ENCODE results near the gene TMPRSS13. TPM values are rescaled to one million over a fixed set of nuclear protein-coding genes. Genes with fewer than 3 reads are reported as not detected.

The TMPRSS13 gene
- total RNA-seq, 2 experiments from 2014 or later = 0.79 to 1.1 TPM

DNA sequence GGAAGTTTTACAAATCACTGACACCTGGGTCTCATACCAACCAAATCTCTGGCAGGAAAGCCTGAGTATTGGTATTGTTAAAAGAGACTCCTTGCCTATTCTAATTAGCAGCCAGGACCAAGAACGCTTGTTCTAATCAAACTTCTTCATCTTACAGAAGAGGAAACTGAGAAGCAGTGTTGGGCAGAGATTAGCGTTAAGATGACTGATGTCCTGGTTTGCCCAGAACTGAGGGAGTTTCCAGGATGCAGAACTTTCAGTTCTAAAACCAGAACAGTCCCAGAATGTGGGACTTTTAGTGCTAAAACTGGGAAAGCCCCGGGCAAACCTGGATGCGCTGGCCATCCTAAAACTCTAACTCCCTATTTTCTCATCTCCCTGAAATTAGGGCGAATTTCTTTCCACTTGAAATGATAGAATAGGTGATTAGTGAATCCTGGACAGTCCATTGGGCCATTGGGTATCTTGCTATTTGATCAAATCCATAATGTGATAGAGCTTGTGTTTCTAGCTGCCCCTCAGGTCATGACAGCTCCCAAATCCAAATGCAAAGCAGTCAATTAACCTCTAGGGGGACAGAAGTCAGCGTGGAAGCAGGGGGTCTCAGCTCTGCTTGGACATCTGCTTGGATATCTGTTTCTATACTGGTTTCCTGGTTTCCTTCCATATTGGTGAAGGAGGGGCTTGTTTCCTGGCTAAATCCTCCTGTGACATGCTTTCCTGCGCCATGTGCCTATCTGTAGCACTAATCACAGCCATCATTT is 16.0 kb upstream of the TMPRSS13 start:
- H3K9me3 ChIP-seq (ENCODE audit: low read length) = peaks cover 9% of the 10 kb centered on the region; the same call in 1 of the 2 replicates
- no peaks in the 10 kb centered on the region for H4K20me1 ChIP-seq (ENCODE audit: insufficient read depth, low read length)
- H3K36me3 ChIP-seq (ENCODE audit: insufficient read depth, low read length) = no peaks in the 10 kb centered on the region
- no peak overlapping the region for H3K27ac ChIP-seq (ENCODE audit: low read depth, low read length, poor library complexity, severe bottlenecking)
- H3K79me2 ChIP-seq (ENCODE audit: insufficient read depth, low read depth, low read length) = no peaks in the 10 kb centered on the region
- H2AFZ ChIP-seq (ENCODE audit: low read length) = no peak overlapping the region
- H3K4me3 ChIP-seq (ENCODE audit: low read depth, low read length, poor library complexity, severe bottlenecking) = no peak overlapping the region
- no TSS peak for BruUV-seq (replicated peaks)
- H3K9me2 ChIP-seq (ENCODE audit: insufficient read depth, low read length) = no peaks in the 10 kb centered on the region
- H3K4me2 ChIP-seq (ENCODE audit: low read length) = no peak overlapping the region
- no peak for DNase-seq (ENCODE audit: low spot score)
- H3K4me1 ChIP-seq (ENCODE audit: insufficient read depth, low read length, poor library complexity, severe bottlenecking) = peaks cover 6% of the 10 kb centered on the region
- intact Hi-C loops (cut with micrococcal nuclease; ENCODE audit: unreplicated experiment) = loop anchor here (10.0 kb wide), 1 partner anchor 130 kb away; no protein-coding TSS in a partner anchor
- CTCF ChIA-PET (ENCODE audit: unreplicated experiment) = no interaction called here
- no peak for TF ChIP-seq EZH2phosphoT487 (IDR thresholded peaks at IDR 0.05; ENCODE audit: borderline replicate concordance, low read depth, low read length)
- TF ChIP-seq, protein P1, sequence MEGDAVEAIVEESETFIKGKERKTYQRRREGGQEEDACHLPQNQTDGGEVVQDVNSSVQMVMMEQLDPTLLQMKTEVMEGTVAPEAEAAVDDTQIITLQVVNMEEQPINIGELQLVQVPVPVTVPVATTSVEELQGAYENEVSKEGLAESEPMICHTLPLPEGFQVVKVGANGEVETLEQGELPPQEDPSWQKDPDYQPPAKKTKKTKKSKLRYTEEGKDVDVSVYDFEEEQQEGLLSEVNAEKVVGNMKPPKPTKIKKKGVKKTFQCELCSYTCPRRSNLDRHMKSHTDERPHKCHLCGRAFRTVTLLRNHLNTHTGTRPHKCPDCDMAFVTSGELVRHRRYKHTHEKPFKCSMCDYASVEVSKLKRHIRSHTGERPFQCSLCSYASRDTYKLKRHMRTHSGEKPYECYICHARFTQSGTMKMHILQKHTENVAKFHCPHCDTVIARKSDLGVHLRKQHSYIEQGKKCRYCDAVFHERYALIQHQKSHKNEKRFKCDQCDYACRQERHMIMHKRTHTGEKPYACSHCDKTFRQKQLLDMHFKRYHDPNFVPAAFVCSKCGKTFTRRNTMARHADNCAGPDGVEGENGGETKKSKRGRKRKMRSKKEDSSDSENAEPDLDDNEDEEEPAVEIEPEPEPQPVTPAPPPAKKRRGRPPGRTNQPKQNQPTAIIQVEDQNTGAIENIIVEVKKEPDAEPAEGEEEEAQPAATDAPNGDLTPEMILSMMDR (conservative IDR thresholded peaks at IDR 0.05; ENCODE audit: low read length) = peak; percentile 62
- POLR2A ChIA-PET = interaction anchor here (0.6 to 1.0 kb wide), 2 partner anchors 18 to 110 kb away, joined by 3 to 6 read pairs; no protein-coding TSS in a partner anchor

DNA sequence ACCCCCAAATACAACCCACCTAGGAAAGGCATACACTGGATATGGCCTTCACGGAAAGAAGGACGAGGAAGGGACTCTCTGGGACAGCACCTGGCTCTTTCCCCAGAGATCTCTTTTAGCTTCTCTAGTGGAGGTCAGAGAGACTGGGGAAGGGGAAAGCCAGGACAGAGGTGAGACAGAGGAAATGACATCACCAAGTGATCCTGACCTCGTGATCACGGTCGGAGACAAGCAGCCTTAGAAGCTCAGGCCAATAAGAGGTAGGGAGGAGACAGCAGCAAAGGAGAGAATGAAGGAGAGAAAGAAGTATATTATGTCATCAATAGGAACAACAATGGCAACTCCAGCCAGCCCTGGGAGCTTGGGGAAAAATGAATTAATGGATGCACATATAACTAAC is 15.4 kb upstream of the TMPRSS13 start:
- H3K4me3 ChIP-seq (ENCODE audit: low read depth, low read length, poor library complexity, severe bottlenecking) = no peak overlapping the region
- H3K9me2 ChIP-seq (ENCODE audit: insufficient read depth, low read length) = no peaks in the 10 kb centered on the region
- H3K4me2 ChIP-seq (ENCODE audit: low read length) = no peak overlapping the region
- peaks cover 9% of the 10 kb centered on the region; the same call in 1 of the 2 replicates for H3K9me3 ChIP-seq (ENCODE audit: low read length)
- ChIA-PET CTCF (ENCODE audit: unreplicated experiment) (no interaction called here), POLR2A (interaction anchor here (1.0 kb wide), 1 partner anchor 17 kb away, joined by 3 read pairs; no protein-coding TSS in a partner anchor)
- H3K36me3 ChIP-seq (ENCODE audit: insufficient read depth, low read length) = no peaks in the 10 kb centered on the region
- no peaks in the 10 kb centered on the region for H4K20me1 ChIP-seq (ENCODE audit: insufficient read depth, low read length)
- H3K27ac ChIP-seq (ENCODE audit: low read depth, low read length, poor library complexity, severe bottlenecking) = no peak overlapping the region
- intact Hi-C loops (cut with micrococcal nuclease; ENCODE audit: unreplicated experiment) = loop anchor here (10.0 kb wide), 1 partner anchor 130 kb away; no protein-coding TSS in a partner anchor
- BruUV-seq (replicated peaks) = no TSS peak
- H3K4me1 ChIP-seq (ENCODE audit: insufficient read depth, low read length, poor library complexity, severe bottlenecking) = peaks cover 4% of the 10 kb centered on the region
- no peak for DNase-seq (ENCODE audit: low spot score)
- H3K79me2 ChIP-seq (ENCODE audit: insufficient read depth, low read depth, low read length) = no peaks in the 10 kb centered on the region
- H2AFZ ChIP-seq (ENCODE audit: low read length) = no peak overlapping the region
- TF ChIP-seq EZH2phosphoT487 (IDR thresholded peaks at IDR 0.05; ENCODE audit: borderline replicate concordance, low read depth, low read length) = no peak
- TF ChIP-seq, protein P1 (conservative IDR thresholded peaks at IDR 0.05; ENCODE audit: low read length) = no peak

Measured in OCI-LY7 (cell line).